ENCODE measurements around the gene KIF24.

GRCh38 chr9:34347800-34348158, 18.7 kb upstream of the KIF24 start:
- TF ChIP-seq CTCF (IDR thresholded peaks at IDR 0.05; ENCODE audit: low read length) (no peak), EZH2 (IDR thresholded peaks at IDR 0.05; ENCODE audit: borderline replicate concordance, low read length) (no peak)

Measured in OCI-LY1 (cell line).